GM18520 (cell line): ENCODE measurements around the gene OPN1LW.
"Not testable (repeated sequence)": the region's sequence is repeated elsewhere in the genome, so short reads cannot be mapped to it uniquely, and the experiment has no call there.

Experiments used
- ATAC-seq: cut with Tn5 transposase; IDR thresholded peaks from one replicate; pipeline ENCODE4 v1.9.1; 2021; ENCODE audit not compliant: unreplicated experiment

OPN1LW gene

GRCh38 chrX:154144010-154144409 is at the start of gene OPN1LW:
TSS of gene OPN1LW (plus strand) at chrX:154144243. CDS start at chrX:154144284, 41 bp downstream.
- ATAC-seq: not testable (repeated sequence)

DNA sequence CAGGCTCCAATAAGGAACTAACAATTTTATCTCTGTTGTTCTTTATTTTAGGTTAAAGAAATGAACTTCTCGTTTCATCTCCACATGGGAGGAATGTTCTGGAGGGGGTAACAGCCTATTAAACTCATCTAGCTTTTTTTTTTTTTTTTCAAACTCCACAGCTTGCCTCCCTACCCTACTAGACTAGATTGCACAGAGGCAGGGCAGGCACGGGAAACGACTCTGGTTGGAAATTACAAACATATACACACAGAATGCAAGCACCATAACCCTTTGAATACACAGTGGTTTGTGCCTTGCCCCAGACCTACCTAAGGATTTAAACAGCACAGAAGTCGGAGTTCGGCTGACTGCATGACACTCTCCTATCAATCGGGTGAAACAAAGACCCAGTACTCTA is 49.2 kb upstream of the OPN1LW start:
- no peak for ATAC-seq

DNA sequence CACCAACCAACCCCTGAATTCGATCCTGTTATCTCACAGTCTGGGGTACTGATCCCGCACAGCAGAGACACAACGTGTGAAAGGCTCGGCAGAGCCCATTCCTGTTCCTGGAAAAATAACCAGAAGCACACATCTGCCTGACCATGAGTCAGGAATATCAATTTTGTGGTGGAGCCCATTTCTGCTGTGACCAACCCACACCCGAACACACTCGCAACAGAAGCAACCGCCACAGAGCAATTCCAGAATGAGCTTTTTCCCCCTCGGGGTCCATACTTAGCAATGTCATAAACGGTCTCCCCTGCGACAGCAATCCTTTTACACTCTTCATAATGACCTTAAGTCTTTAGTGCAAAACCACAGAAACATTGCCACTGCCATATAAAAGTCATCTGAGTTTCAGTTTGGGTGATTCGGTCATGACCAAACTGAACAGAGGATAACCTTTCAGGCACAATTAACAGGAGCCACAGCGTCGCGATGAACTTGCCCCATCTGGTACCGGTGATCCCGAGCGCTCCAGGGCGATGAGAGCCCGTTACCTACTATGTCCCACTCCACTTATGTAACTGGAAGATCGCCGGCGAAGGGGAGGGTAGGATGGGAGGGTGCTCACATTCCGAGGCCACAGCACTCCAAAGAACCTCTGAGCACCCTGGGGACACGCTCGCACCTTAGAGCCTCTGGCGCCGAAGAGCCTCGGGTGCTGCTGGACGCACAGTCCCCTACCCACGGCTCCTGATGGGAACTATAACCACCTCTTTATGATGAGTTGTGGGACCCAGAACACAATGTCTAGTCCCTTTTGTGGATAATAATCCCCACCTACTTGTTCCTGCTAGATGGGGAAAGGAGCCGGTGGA is 47.7 kb upstream of the OPN1LW start:
- ATAC-seq: no peak

DNA sequence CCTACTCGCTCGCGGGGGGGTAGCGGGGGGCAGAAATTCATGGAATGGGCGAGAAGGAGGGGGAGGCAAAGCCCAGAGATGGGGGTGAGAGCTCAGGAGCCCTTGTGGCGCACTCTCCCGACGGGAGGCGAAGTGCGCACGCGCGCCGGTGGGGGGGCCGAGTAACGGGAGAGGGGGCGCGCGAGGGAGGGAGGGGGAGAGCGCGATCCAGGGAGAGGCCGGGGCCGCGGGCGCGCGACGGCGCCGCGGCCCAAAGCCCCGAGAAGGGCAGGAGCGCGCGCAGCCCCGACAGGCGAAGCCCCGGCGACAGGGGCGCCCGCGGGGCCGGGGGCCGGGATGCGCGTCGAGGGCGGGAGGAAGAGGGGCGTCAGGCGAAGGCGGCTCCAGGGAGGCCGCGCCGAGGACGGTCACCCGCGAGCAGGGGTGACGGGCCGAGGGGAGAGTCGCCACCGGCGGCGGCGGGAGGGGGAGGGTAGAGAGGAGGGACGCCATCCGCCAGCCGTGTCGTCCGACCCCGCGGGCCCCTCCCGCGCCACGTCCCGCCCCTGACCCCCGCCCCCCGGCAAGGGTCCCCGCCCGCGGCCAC is 46.9 kb upstream of the OPN1LW start:
- peak; percentile 25 for ATAC-seq

DNA sequence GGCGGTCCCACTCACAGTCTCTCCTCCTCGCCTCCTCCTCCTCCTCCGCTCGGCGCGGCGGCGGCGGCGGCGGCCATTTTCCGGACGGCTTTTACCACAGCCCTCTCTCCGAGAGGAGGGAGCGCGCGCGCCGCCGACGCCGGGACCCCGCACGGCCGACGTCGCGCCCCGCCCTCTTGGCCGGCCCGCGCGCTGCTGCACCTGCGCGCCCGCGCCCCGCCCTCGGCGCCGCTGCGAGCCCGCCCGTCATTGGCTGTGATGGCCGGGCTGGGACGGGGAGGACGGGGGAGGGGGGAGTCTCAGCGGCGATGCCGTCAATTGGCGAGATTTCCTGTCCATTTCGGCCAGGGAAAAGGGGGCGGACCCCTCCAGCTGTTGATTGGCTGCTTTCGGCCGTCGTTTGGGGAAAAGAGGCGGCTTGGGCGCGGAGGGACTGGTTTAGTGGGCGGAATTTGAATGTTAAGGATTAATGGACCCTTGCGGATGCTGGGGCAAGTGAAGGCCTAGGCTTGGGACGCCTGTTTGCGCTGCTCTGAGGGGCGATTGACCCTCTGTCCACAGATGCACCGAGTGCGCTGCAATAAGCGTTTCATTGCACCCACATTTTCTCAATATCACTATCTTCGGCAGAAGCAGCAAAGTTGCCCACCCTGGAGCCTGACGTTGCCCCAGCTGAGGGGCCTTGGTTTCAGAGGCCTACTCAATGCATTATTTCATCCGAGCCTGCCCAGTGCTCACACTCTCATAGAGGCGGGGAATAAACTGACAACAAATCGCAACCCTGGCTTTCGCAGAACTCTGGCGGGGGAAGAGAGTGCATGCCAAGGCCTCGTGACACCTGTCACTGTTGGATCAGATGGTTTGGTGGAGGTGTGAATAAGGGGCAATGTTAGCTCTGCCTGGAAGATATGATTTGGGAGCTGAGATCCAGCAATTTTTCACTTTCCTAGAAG is 46.2 kb upstream of the OPN1LW start, which contains the start of gene MECP2:
TSS of gene MECP2 (minus strand) at position 129 of the 953 bp plus-strand sequence.
- ATAC-seq: peak; percentile 76

DNA sequence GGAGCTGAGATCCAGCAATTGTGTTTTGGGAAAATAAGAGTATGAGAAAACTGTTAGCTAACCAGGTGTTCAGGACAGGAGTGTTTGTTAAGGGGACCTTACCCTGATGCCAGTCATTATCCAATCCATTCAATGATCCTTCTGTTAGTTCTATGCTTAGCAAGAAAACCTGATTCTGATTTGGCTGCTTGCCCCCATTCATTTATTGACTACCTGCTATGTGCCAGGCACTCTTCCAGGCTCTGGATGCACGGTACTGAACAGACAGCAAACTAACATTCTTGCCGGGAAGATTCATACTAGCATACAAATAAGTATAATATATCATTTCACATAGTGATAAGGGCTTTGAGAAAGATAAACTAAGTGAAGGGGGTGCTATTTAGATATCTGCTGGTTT is 45.5 kb upstream of the OPN1LW start:
- no peak for ATAC-seq

DNA sequence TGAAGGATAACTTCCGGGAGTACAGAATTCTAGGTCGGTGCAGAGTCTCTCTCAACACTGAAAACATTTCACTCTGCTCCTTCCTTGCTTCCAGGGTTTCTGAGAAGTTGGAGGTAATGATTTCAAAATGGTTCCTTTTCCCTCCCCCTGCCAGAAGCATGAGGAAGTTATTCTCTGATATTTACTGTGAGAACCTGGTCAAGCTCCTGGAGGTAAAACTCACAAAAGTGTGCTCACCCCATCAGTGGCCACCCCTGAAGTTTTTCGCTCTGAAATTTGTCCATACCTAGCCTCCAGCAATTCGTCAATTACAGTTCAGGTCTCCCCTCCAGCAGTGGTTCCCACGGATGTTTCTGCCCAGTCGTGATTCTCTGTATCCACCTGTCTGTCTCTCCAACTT is 30.3 kb upstream of the OPN1LW start:
- ATAC-seq: no peak

DNA sequence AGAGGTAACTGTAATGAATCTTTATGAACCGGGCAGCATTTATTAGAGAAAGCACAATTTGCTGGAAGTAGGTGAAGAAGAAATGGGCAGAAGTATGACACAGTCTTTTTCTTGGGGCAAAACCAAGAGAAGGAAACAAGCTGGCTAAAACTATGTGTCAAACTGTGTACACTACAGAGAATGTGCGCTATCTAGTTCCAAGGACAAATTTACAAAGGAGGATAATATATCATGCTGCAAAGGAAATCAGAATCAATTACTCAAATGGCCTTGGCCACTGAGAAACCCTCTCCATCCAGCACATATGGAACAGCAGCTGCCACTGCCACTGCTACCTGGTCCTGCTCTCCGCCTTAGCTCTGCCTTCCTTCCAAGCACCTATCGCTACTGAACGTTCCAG is 29.4 kb upstream of the OPN1LW start:
- no peak for ATAC-seq

GRCh38 chrX:154115071-154115470 is 29.0 kb upstream of the OPN1LW start:
- ATAC-seq: no peak

GRCh38 chrX:154115750-154116149 is 28.3 kb upstream of the OPN1LW start:
- no peak for ATAC-seq

- ATAC-seq: no peak
These were observed 27.4 kb upstream of the OPN1LW start for GRCh38 chrX:154116426-154117211.

DNA sequence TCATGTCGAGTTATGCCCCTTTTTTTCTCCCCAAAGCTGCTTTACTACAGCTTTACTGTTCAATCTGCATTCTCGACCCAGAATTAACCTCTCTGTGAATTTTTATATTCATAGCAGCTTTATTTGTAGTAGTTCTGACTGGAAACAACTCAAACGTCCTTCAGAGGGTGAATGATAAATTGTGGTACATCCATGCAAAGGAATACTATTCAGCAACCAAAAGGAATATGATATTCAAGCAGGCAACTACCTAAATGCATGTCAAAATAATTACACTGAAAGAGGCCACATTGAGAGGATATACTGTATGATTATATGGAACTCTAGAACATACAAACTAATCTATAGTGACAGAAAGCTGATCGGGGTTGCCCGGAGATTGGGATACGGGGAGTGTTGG is 26.5 kb upstream of the OPN1LW start:
- ATAC-seq: no peak

- no peak for ATAC-seq
These were observed 23.5 kb upstream of the OPN1LW start for GRCh38 chrX:154120567-154120966.

DNA sequence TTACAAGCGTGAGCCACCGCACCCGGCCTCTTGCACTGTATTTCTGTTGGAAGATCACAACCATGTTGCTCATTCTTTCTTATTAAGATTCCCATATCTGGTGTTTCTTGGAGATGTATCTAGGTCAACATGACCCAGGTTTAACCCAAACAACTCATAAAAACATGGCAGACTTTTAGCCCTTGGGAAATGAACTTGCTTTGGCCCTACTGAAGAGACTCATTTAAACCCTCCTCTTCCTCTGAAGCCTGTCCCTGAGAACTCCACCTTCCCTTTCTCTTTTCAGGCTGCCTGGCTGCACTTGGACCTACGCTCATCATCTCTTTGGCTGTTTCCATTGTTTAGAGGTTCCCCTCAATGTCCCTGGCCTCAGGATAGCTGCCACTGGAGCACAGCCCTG is 22.8 kb upstream of the OPN1LW start:
- ATAC-seq: no peak

- ATAC-seq: no peak
These were observed 22.1 kb upstream of the OPN1LW start for GRCh38 chrX:154121961-154122360.

GRCh38 chrX:154123241-154124219 is 20.5 kb upstream of the OPN1LW start:
- ATAC-seq: no peak

DNA sequence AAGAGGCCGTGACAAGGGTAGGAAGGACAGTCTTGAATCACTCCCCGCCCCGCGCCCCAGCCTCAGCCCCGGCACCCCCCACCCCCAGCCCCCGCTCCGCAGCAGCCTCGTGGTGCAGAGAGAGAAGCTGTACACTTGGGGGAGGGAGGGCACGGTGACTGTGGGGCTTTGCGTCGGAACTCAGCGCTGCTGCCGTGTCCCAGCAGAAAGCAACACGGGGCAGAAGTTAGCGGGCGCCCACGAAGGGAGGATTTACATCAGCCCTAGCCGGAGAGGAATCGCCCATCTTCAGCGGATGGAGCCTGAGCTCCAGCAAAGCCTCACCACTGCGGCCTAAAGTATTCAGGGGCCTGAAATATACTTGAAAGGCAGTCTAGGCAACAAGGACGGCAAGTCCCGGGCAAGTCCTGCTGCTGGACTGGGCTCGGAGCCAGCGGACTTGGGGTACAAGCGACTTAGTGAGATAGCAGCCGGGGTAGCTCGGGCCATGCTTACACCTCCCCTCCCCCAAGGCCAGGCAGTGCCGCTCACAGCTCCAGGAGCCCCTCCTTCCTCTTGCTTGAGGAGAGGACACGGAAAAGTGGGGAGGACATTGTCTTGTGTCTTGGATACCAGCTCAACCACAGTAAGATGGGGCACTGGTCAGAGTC is 18.5 kb upstream of the OPN1LW start:
- ATAC-seq: no peak

GRCh38 chrX:154126101-154126500 is 17.9 kb upstream of the OPN1LW start:
- ATAC-seq: no peak

DNA sequence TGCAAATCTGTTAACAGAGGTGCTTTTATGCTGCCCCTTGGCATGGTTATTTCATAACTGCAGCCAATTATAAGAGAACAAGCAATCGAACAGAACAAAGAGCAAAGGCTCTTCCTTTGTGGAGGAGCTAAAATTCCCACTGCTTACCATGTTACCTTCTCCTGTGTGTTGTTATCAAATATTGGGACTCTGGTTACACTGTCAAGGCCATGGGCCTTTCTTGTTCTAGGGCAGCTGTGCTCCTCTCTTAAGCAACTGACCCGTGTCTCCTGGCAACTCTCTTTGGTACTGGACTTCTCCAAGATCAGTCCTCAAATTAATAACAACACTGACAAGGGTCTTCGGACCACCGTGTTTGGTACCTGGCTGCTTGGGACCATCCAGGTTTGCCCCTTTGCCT is 12.1 kb upstream of the OPN1LW start:
- no peak for ATAC-seq
